GM12892 (cell line): ENCODE measurements around the gene MVB12B.

ENCODE experiments used
- POLR2A ChIP-seq: IDR thresholded peaks from 2 replicates; pipeline ENCODE4 v1.6.1; 2011; ENCODE audit warnings: low read depth, low read length, control low read depth
- POLR2AphosphoS5 ChIP-seq: IDR thresholded peaks from 2 replicates; pipeline ENCODE4 v1.6.1; 2011; ENCODE audit warnings: low read depth, low read length, control low read depth
- TAF1 ChIP-seq: IDR thresholded peaks from 2 replicates; pipeline ENCODE4 v1.6.1; 2011; ENCODE audit warnings: low read depth, mild to moderate bottlenecking, control low read depth, low read length, borderline replicate concordance

GRCh38 chr9:126420643-126421564 lies 94.3 kb downstream of the MVB12B start:
- no peak for TF ChIP-seq POLR2A
- TF ChIP-seq POLR2AphosphoS5 = no peak
- no peak for TF ChIP-seq TAF1
